PC-9 (cell line): ENCODE data around the gene NXN.
A peak's percentile ranks its signal among the peaks of the same experiment; 100 is the strongest.

Experiments used
- CTCF ChIP-seq: fragments of 200-600 bp; sonication (generic); conservative IDR thresholded peaks from 2 replicates; pipeline ENCODE4 v1.6.1; 2017; ENCODE audit warnings: mixed run types, antibody characterized with exemption, mild to moderate bottlenecking, moderate library complexity
- EZH2 ChIP-seq: fragments of 200-600 bp; sonication (generic); IDR thresholded peaks from 2 replicates; pipeline ENCODE4 v1.8.0; 2017; ENCODE audit warnings: antibody characterized with exemption, low read depth

- TF ChIP-seq CTCF (peak; percentile 44), EZH2 (no peak)
Measured at GRCh38 chr17:879546-880442, 99.8 kb downstream of the NXN start.
